ENCODE data around the gene ZNF487. TPM values are rescaled to one million over a fixed set of nuclear protein-coding genes. Genes with fewer than 3 reads are reported as not detected.

Gene ZNF487
- total RNA-seq, 4 donors from 2014 or later = 2.9 to 7.2 (median 3.7) TPM

DNA sequence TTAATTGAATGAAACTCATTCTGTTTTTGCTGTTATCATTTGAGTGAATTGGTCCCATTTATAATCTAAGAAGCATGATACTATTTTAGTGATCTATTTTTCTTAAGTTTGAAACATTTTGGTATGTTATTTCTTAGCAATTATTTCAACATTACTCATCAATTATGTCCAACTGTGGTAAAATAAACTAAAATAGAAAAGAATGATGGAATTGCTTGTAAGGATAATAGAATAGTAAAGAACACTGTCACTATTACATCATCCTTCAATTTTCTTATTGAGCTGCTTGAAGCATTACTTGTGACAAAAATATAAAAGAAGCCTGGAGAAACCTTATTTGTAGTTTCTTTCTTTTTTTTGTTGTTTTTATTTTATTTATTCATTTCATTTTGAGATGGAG is 42.4 kb downstream of the ZNF487 start:
- intact Hi-C loops (cut with DNase I; ENCODE audit: low total_unique reads) = no loop called here
- TF ChIP-seq, protein P1, sequence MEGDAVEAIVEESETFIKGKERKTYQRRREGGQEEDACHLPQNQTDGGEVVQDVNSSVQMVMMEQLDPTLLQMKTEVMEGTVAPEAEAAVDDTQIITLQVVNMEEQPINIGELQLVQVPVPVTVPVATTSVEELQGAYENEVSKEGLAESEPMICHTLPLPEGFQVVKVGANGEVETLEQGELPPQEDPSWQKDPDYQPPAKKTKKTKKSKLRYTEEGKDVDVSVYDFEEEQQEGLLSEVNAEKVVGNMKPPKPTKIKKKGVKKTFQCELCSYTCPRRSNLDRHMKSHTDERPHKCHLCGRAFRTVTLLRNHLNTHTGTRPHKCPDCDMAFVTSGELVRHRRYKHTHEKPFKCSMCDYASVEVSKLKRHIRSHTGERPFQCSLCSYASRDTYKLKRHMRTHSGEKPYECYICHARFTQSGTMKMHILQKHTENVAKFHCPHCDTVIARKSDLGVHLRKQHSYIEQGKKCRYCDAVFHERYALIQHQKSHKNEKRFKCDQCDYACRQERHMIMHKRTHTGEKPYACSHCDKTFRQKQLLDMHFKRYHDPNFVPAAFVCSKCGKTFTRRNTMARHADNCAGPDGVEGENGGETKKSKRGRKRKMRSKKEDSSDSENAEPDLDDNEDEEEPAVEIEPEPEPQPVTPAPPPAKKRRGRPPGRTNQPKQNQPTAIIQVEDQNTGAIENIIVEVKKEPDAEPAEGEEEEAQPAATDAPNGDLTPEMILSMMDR (IDR thresholded peaks at IDR 0.05) = no peak
- no peak for TF ChIP-seq POLR2A (IDR thresholded peaks at IDR 0.05)
- no peak overlapping the region for H3K4me3 ChIP-seq (ENCODE audit: low read depth, poor library complexity, severe bottlenecking)
- DNase-seq (ENCODE audit: low spot score in 2 of 2) = no peak

DNA sequence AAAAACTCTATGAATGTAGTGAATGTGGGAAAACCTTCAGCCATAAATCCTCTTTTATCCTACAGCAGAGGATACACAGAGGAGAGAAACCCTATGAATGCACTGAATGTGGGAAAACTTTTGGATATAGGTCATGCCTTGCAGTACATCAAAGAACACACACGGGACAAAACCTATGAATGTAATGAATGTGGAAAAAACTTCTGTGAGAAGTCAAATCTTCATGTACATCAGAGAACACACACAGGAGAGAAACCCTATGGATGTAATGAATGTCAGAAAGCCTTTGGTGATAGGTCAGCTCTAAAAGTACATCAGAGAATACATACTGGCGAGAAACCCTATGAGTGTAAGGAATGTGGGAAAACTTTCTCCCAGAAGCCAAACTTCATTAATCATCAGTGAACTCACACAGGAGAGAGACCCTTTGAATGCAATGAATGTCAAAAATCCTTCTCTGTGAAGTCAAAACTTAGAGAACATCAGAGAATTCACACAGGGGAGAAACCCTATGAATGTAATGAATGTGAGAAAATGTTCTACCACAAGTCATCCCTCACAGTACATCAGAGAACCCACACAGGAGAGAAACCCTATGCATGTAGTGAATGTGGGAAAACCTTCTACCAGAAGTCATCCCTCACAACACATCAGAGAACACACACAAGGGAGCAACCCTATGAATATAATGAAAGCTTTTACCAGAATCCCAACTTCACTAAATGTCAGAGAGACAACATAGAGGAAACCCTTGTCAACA is 45.6 kb downstream of the ZNF487 start:
- intact Hi-C loops (cut with DNase I; ENCODE audit: low total_unique reads) = no loop called here
- TF ChIP-seq POLR2A (IDR thresholded peaks at IDR 0.05) = no peak
- TF ChIP-seq, protein P1 (IDR thresholded peaks at IDR 0.05) = no peak
- DNase-seq (ENCODE audit: low spot score in 2 of 2) = no peak
- WGBS, 2 donors = 88 to 92% methylated on average over 2 of the region's 2 CpGs
- H3K4me3 ChIP-seq (ENCODE audit: low read depth, poor library complexity, severe bottlenecking) = no peak overlapping the region

DNA sequence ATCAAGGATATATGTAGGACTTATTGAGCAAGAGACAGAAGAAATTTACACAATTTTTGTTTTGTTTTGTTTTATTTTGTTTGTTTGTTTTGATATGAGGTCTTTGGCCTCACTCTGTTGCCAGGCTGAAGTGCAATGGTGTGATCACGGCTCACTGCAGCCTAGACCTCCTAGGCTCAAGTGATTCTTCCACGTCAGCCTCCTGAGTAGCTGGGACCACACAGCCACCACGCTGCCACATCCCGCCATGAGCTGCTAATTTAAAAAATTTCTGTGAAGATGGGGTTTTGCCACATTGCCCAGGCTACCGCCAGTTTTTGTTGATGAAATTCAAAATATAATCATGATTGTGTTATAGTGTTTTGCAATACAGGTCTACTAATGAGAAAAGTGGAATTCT is 54.9 kb downstream of the ZNF487 start:
- intact Hi-C loops (cut with DNase I; ENCODE audit: low total_unique reads) = no loop called here
- DNase-seq (ENCODE audit: low spot score in 2 of 2) = no peak
- H3K4me3 ChIP-seq (ENCODE audit: low read depth, poor library complexity, severe bottlenecking) = no peak overlapping the region
- TF ChIP-seq POLR2A (IDR thresholded peaks at IDR 0.05) = no peak
- TF ChIP-seq, protein P1 (IDR thresholded peaks at IDR 0.05) = no peak
- 91 to 98% methylated on average over 5 of the region's 5 CpGs for WGBS, 2 donors

DNA sequence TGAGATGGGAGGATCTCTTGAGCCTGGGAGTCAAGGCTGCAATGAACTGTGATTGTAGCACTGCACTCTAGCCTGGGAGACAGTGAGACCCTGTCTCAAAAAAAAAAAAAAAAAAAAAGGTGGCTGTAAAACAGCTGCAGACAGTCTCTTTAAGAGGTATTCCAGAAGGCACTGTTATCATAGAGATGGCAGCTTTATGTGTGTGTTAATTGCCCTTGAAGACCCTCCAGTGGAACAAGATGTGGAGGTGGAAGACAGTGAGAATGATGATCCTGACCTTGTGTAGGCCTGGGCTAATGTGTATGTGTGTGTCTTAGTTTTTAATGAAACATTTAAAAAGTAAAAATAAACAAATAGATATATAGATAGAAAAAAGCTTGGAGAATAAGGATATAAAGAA is 66.0 kb downstream of the ZNF487 start:
- intact Hi-C loops (cut with DNase I; ENCODE audit: low total_unique reads) = no loop called here
- DNase-seq (ENCODE audit: low spot score in 2 of 2) = no peak
- no peak for TF ChIP-seq POLR2A (IDR thresholded peaks at IDR 0.05)
- TF ChIP-seq, protein P1 (IDR thresholded peaks at IDR 0.05) = no peak
- H3K4me3 ChIP-seq (ENCODE audit: low read depth, poor library complexity, severe bottlenecking) = no peak overlapping the region

DNA sequence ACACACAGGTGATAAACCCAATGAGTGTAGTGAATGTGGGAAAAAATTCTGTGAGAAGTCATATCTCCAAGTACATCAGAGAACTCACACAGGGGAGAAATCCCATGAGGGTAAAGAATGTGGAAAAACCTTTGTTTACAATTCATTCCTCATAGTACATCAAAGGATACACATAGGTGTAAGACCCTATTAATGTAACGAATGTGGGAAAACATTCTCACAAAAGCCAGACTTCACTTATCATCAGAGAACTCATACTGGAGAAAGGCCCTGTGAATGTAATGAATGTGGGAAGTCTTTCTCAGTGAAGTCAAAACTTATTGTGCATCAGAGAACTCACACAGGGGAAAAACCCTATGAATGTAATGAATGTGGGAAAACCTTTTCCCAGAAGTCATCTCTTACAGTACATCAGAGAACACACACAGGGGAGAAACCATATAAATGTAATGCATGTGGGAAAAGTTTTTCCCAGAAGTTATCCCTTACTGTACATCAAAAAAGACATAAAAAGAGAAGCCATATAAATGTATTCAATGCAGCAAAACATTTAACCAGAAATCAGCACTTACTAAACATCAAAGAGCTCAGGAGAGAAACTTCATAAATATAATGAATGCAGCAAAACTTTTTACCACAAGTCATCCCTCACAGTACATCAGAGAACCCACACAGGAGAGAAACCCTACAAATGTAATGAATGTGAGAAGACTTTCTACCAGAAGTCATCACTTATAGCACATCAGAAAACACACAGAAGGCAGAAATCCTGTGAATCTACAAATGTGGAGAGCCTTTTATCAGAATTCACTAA is 87.7 kb downstream of the ZNF487 start:
- no peak for DNase-seq (ENCODE audit: low spot score in 2 of 2)
- WGBS, 2 donors = 83 to 93% methylated on average over 1 of the region's 1 CpG

More for the DNA sequence above, 87.7 kb downstream of the ZNF487 start:
- intact Hi-C loops (cut with DNase I; ENCODE audit: low total_unique reads) = no loop called here
- no peak overlapping the region for H3K4me3 ChIP-seq (ENCODE audit: low read depth, poor library complexity, severe bottlenecking)
- no peak for TF ChIP-seq POLR2A (IDR thresholded peaks at IDR 0.05)
- TF ChIP-seq, protein P1 (IDR thresholded peaks at IDR 0.05) = no peak

Other genes starting within 250 kb of the ZNF487 start
- 1 to 10 TPM in 3 of 4 donors, under 1 TPM in 1; 0.15 to 3.3 (median 1.6) TPM for gene RASGEF1A, start 170.0 kb upstream of the ZNF487 start, total RNA-seq
- not detected for gene FXYD4, start 65.5 kb upstream of the ZNF487 start, total RNA-seq
- gene HNRNPF, start 27.9 kb upstream of the ZNF487 start, total RNA-seq = 100 to 1,000 TPM; 227 to 254 (median 232) TPM
- gene ZNF239, start 137.5 kb downstream of the ZNF487 start, total RNA-seq = 1 to 10 TPM in 1 of 4 donors, under 1 TPM in 3; 0.23 to 1.1 (median 0.72) TPM
- gene ZNF485, start 169.3 kb downstream of the ZNF487 start, total RNA-seq = 1 to 10 TPM; 2.4 to 7.9 (median 4.7) TPM
- gene ZNF32, start 211.8 kb downstream of the ZNF487 start, total RNA-seq = 10 to 100 TPM; 27.3 to 36.8 (median 33.4) TPM

Data from lower leg skin (tissue), 4 donors.